Retinal pigment epithelial cell (primary cell): Measurements from ENCODE around the gene PKD2.

Experiments used
- DNase-seq: peaks from one replicate; pipeline ENCODE4 v3.0.0-alpha.2; 2010; ENCODE audit warnings: low read depth
- H3K4me3 ChIP-seq: 2 replicates; pipeline ENCODE4 v1.5.1; 2011; ENCODE audit warnings: mild to moderate bottlenecking, low read length, control low read depth, moderate library complexity
- TF ChIP-seq, protein P1 (sequence below): conservative IDR thresholded peaks from 2 replicates; pipeline ENCODE4 v1.5.1; 2011; ENCODE audit warnings: low read depth, low read length, control low read depth, inconsistent platforms

PKD2 gene

GRCh38 chr4:88007304-88008121 is at the start of gene PKD2:
PKD2 (plus strand) TSS chr4:88007635; CDS start chr4:88007734, 99 bp downstream.
- TF ChIP-seq, protein P1, sequence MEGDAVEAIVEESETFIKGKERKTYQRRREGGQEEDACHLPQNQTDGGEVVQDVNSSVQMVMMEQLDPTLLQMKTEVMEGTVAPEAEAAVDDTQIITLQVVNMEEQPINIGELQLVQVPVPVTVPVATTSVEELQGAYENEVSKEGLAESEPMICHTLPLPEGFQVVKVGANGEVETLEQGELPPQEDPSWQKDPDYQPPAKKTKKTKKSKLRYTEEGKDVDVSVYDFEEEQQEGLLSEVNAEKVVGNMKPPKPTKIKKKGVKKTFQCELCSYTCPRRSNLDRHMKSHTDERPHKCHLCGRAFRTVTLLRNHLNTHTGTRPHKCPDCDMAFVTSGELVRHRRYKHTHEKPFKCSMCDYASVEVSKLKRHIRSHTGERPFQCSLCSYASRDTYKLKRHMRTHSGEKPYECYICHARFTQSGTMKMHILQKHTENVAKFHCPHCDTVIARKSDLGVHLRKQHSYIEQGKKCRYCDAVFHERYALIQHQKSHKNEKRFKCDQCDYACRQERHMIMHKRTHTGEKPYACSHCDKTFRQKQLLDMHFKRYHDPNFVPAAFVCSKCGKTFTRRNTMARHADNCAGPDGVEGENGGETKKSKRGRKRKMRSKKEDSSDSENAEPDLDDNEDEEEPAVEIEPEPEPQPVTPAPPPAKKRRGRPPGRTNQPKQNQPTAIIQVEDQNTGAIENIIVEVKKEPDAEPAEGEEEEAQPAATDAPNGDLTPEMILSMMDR: no peak
- no peak for DNase-seq
- peak within 1 kb of the TSS; percentile 78 for H3K4me3 ChIP-seq

DNA sequence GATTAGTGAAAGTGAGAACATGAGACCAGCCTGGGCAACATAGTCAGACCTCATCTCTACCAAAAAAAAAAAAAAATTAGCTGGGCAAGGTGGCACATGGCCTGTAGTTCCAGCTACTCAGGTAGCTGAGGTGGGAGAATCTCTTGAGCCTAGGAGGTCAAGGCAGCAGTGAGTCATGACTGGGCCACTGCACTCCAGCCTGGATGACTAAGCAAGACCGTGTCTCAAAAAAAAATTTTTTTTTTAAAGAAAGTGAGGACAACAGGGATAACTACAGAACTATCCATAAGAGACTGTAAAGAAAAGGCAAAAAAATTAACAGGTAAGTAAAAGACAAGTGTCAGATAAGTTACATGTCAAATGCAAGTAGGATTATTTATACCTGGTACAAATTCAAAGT is 45.4 kb upstream of the PKD2 start:
- H3K4me3 ChIP-seq: no peak overlapping the region
- TF ChIP-seq, protein P1: no peak

DNA sequence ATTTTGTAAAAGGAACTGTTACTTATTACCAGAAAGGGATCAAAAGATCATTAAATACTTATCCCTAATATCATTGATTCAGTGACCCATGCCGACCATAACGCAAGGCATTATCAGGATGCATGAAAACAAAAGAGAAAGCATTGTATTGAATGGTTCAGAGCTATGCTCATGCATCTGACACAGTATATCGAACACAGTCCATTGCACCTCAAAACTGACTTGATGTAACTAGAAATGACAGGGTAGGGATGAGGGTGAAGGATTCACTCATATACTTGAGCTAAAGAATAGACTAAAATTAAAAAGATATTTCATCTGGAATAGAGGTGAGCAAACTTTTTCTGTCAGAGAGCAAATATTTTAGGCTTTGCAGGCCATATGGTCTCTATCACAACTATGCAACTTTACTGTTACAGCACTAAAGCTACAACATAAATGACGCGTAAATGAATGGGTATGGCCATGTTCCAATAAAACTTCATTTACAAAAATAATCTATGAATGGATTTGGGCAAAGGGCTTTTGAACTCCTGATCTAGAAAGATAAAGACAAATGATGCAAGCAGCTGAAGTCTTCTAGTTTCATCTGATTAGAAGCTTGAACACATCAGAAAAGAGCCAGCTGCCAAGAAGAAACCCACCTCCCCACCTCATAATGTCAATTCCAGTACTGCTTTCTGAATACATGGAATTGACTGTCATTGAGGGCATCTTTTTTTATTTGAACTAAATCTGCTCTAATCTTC is 44.9 kb upstream of the PKD2 start:
- no peak for DNase-seq
- no peak overlapping the region for H3K4me3 ChIP-seq
- TF ChIP-seq, protein P1: no peak

More for the DNA sequence above, 45.4 kb upstream of the PKD2 start:
- no peak for DNase-seq

- TF ChIP-seq, protein P1: no peak
- H3K4me3 ChIP-seq: no peak overlapping the region
- no peak for DNase-seq
Measured at GRCh38 chr4:87965501-87965975, 41.9 kb upstream of the PKD2 start.

DNA sequence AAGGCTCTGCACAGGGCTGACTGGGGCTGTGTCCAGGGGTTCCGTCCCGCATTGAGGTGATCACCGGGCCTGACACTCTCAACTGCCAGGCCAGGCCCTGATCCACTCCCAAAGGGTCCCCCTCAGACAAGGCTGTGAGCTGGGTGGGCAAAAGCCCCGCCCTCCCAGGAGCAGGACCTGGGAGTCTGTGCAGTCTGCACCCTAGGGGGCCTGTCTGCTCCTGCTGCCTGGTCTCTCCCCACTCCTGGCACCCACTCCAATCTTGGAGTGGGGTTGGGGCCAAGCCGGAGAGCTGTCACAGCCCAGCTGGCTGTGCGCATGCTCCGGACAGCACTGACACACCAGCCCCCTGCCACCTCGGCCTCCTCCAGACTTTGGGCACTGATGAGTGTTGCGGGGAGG is 41.3 kb upstream of the PKD2 start:
- H3K4me3 ChIP-seq: no peak overlapping the region
- DNase-seq: no peak
- TF ChIP-seq, protein P1: no peak

GRCh38 chr4:87967193-87967592 is 40.2 kb upstream of the PKD2 start:
- no peak for DNase-seq
- TF ChIP-seq, protein P1: no peak
- H3K4me3 ChIP-seq: no peak overlapping the region
